T1000 (cell line): Measurements from ENCODE around the gene PRKCH.

Source experiments
- DNase-seq: peaks from one replicate; lab custom pipeline; 2025; ENCODE audit warnings: mixed read lengths; lab: John Stamatoyannopoulos, UW

PRKCH gene

GRCh38 chr14:61491876-61492434 lies 170.6 kb downstream of the PRKCH start:
- no peak for DNase-seq

- no peak for DNase-seq
Measured at GRCh38 chr14:61492474-61492873, 171.1 kb downstream of the PRKCH start.

GRCh38 chr14:61493239-61493638 lies 171.9 kb downstream of the PRKCH start:
- DNase-seq: peak; percentile 45

- no peak for DNase-seq
Measured at GRCh38 chr14:61494018-61494417, 172.6 kb downstream of the PRKCH start.

GRCh38 chr14:61495809-61496208 lies 174.4 kb downstream of the PRKCH start:
- no peak for DNase-seq

GRCh38 chr14:61498303-61498702 lies 176.9 kb downstream of the PRKCH start:
- no peak for DNase-seq

GRCh38 chr14:61498811-61499210 lies 177.4 kb downstream of the PRKCH start:
- no peak for DNase-seq

- DNase-seq: no peak
Measured at GRCh38 chr14:61499991-61500390, 178.6 kb downstream of the PRKCH start.

- no peak for DNase-seq
Measured at GRCh38 chr14:61501714-61502458, 180.5 kb downstream of the PRKCH start.

GRCh38 chr14:61502459-61503093 lies 181.2 kb downstream of the PRKCH start:
- DNase-seq: no peak

GRCh38 chr14:61503167-61503801 lies 181.9 kb downstream of the PRKCH start:
- DNase-seq: no peak

GRCh38 chr14:61504901-61505300 lies 183.5 kb downstream of the PRKCH start:
- no peak for DNase-seq

- DNase-seq: no peak
Measured at GRCh38 chr14:61505815-61506809, 184.7 kb downstream of the PRKCH start.

- no peak for DNase-seq
Measured at GRCh38 chr14:61508526-61508925, 187.1 kb downstream of the PRKCH start.

GRCh38 chr14:61510736-61511557 lies 189.6 kb downstream of the PRKCH start:
- DNase-seq: no peak

- DNase-seq: no peak
Measured at GRCh38 chr14:61511558-61511948, 190.2 kb downstream of the PRKCH start.

GRCh38 chr14:61512026-61512834 lies 190.9 kb downstream of the PRKCH start:
- DNase-seq: no peak

- no peak for DNase-seq
Measured at GRCh38 chr14:61513986-61514830, 192.8 kb downstream of the PRKCH start.

GRCh38 chr14:61514927-61515326 lies 193.5 kb downstream of the PRKCH start:
- no peak for DNase-seq
